GM19035 (cell line): ENCODE data around the gene NLRP10.
"Not testable (repeated sequence)": the region's sequence is repeated elsewhere in the genome, so short reads cannot be mapped to it uniquely, and the experiment has no call there.

Experiments used
- ATAC-seq: cut with Tn5 transposase; IDR thresholded peaks from one replicate; pipeline ENCODE4 v1.9.1; 2021; ENCODE audit not compliant: unreplicated experiment

The NLRP10 gene, protein sequence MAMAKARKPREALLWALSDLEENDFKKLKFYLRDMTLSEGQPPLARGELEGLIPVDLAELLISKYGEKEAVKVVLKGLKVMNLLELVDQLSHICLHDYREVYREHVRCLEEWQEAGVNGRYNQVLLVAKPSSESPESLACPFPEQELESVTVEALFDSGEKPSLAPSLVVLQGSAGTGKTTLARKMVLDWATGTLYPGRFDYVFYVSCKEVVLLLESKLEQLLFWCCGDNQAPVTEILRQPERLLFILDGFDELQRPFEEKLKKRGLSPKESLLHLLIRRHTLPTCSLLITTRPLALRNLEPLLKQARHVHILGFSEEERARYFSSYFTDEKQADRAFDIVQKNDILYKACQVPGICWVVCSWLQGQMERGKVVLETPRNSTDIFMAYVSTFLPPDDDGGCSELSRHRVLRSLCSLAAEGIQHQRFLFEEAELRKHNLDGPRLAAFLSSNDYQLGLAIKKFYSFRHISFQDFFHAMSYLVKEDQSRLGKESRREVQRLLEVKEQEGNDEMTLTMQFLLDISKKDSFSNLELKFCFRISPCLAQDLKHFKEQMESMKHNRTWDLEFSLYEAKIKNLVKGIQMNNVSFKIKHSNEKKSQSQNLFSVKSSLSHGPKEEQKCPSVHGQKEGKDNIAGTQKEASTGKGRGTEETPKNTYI

DNA sequence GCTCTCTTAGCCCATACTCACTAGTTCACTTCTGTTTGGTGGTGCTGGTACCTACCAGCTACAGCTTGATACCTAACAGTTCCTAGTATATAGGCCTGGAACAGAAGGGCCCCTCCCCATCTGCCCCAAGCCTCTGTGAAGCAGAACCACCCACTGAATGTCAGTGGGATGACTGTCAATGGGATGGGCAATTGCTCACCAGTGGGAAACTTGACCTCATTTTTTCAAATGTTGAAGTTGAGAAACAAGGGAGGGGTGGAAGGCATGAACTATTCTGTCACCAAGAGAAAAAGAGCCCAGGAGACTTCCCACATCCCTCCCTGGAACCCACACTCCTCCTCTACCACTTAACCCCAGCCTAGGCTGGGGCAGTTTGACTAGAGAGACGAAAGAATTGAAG is at the start of gene NLRP10:
Gene NLRP10 (minus strand): TSS at position 62 of the 400 bp plus-strand sequence. CDS start 1,952 bp downstream, outside the sequence.
- ATAC-seq: no peak

DNA sequence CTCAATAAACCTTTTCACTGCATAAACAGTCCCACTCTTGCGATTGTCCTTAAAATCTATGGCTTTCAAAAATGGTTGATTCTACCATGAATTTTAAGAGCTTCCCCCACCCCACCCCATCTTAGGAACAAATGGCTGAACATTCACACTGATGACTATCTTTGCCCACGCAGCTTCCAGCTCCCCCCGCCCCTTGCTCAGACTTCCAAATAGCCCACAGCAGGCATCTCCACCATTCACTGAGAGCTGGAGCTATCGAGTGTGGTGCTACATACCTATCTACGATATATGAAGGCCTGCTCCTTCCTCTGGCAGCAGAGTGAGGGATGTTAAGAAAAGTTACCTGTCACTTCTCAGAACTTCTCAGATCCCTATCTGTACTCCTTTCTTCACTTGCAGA is 48.6 kb upstream of the NLRP10 start:
- ATAC-seq: no peak

DNA sequence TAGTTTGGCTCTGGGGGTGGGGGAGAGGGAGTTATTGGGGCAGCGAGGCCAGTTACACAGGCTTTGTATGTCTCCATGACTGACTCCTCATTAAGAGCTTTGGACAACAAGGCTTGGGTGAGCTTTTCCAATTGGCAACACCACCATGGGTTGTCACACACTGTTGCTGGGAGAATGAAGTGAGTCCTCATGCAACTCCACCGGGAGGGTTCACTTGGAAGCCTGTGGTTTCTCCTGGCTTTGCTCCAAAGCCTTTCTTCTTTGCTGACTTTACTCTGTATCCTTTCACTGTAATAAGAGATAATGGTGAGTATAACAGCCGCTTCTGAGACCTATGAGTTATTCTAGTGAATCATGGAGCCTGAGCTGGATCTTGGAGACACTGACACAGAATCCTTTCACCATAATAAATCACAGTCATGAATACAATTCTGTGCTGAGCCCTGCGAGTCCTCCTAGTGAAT is 46.8 kb upstream of the NLRP10 start:
- ATAC-seq: no peak

DNA sequence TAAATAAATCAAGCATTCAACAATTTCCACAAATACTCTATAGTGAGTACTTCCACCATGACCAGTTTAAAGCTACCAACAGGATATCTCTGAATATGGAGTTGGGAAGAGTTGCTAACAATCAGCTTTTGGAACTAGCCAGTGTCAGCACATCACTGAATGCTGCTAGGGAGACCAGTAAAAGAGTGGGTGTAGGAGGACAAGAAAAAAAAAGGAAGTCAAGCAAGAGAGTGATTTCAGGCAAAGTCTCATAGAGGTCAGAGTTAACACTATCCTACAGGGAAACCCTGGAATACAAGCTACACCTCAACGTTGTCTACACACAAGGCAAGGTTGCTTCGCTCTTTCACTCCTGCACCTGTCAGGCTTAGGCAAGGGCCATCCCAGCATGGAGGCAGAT is 46.1 kb upstream of the NLRP10 start:
- ATAC-seq: no peak

DNA sequence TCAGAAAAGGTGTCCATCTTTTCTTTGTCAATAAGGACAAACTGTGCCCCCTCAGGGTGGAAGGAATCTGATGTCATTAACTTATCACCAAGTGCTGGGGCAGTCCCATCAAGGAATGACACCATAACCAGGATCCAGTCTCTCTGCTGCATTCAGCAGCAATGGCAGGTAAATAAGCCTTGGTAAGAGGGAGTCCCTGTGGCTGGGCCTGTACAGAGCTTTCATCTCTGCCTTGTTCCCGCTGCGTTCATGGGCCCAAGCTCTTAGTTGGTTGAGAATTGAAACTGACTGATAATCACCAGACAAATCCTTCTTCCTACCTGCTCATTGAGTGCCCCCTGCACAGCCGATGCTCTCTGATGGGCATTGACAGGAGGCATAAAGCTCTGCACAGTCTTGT is 44.6 kb upstream of the NLRP10 start:
- ATAC-seq: no peak

DNA sequence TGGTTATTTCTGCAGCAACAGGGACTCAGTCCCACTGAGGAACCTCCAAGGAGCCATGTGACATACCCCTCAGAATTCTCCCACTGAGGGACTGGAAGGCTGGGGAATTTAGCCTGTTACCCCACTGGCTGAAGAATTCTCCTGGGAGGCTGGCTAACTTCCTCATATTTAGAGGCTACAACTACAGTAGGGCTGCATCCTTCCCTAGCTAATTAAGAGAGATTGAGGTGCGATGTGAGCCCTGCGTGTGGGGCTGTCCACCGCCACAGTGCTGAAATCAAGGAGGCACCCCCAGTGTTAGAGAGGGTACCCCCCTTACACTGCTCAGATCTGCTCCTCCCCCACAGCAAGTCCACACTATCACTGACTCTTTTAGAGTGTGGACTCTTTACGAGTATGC is 43.0 kb upstream of the NLRP10 start:
- no peak for ATAC-seq

DNA sequence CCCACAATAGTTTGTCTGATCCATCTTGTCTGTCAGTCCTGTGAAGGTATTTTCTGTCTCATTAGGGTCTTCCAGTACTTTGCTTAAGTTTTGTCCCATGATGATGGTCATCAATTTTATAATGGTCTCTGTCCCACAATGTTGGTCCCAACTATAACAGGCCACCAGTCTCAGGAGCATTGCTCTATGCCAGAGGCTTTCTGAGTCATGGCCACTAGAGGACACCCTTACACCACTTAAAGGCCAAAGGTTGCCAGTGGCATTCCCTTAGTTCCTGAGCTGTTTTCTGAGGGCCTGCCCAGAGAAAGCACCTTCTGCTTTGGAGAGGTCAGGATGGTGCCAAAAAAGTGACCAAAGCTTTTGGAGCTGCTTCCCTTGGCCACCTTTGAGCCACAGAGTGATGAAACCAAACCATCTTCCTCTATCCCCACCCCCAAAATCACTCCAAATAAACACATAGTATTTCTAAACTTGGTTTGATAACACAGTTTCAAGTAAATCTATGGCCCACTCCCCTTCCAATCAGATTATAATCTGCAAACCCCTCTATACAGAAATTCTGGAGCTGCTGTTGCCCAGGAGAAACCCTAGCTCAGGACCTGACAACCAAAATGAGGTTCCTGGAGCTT is 41.2 kb upstream of the NLRP10 start:
- ATAC-seq: peak; percentile 82

DNA sequence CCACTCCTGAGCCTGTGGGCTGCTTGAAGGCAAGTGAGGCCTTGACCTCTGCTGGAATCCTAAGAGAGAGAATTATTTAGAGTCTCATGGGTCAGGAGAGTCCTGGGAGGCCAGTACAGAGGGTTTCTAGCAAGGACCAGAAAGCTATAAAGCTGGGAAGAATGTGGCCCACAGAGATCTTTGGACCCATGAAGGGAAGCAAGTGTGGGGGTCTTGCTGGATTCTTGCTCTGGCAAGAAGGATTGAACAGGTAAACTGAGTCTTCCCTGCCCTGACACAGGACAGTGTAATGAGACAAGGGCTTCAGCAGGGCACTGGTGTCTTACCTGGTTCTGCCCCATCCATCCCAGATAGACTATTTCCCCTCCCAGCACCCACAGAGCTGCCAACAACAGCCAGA is 40.3 kb upstream of the NLRP10 start:
- no peak for ATAC-seq

DNA sequence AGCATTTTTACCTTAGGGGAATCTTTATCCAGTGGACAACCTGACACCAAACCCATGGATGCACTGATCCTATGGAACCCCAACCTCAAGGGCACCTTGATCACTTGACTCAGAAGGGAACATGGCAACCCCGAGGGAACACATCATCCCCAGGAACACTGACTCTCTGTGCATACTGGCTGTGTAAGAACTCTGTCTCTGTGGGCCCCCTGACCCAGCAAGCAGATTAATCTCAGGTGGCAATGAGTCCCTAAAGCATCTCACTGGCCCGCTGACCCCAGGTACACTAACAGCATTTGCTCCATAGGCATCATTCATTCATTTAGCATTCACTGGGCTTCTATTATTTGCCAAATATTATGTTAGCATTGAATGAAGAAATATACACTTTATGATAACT is 38.8 kb upstream of the NLRP10 start:
- ATAC-seq: no peak

DNA sequence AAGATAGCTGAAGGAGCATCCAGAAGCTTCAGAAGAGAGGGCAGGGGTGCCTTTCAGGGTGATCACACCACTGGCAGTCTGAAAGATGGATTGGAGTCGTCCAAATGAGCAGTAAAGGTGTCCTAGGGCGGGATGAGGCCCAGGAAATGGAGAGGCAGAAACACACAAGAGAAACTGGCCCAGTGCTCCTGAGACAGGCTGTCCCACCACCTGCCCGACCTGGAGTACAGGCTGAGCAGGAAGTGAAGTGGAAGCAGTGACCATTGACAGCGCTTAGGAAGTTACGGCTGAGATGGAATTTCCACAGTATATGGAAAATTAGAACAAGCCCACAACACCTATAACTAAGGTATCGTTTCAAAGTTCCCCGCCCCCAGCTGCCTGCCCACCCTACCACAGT is 37.9 kb upstream of the NLRP10 start:
- ATAC-seq: no peak

DNA sequence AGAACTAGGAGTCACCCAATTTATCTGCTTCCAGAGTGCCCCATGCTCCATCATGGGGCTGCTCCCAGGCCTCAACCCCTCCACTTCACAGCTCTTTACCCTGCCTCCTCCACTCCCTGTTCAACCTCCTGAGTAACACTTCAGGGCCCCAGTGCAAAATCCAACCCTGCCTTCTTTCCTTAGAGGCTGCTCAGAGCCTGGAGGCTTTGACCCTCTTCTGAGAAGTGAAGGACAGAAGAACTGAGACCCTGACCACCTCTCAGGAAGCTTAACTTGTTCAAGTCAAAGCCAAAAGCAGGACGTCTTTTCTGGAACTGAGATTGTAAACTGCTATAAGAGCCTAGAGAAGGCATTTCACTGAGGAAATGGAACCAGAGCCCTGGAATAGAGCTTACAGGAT is 37.4 kb upstream of the NLRP10 start:
- no peak for ATAC-seq

DNA sequence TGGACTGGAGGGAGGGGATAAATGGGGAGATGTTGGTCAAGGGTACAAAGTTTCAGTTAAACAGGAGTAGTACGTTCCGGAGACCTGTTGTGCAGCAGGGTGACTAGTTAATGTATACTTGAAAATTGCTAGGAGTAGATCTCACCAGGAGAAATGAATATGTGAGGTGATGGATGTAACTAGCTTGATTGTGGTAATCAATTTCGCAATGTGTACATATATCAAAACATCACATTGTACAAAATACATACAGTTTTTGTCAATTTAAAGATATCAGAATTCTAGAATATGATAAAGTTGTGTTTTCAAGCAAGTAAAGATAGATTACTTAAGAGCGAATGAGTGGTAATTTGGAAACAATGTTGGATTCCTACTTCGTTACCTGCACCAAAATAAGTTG is 35.1 kb upstream of the NLRP10 start:
- ATAC-seq: no peak

DNA sequence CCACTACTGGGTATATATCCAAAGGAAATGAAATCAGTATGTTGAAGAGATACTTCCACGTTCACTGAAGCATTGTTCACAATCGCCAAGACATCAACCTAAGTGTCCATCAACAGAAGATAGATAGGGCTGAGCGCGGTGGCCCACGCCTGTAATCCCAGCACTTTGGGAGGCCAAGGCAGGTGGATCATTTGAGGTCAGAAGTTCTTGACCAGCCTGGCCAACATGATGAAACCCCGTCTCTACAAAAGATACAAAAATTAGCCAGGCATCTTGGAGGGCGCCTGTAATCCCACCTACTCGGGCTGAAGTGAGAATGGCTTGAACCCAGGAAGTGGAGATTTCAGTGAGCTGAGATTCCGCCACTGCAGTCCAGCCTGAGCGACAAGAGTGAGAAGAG is 34.5 kb upstream of the NLRP10 start:
- ATAC-seq: no peak

DNA sequence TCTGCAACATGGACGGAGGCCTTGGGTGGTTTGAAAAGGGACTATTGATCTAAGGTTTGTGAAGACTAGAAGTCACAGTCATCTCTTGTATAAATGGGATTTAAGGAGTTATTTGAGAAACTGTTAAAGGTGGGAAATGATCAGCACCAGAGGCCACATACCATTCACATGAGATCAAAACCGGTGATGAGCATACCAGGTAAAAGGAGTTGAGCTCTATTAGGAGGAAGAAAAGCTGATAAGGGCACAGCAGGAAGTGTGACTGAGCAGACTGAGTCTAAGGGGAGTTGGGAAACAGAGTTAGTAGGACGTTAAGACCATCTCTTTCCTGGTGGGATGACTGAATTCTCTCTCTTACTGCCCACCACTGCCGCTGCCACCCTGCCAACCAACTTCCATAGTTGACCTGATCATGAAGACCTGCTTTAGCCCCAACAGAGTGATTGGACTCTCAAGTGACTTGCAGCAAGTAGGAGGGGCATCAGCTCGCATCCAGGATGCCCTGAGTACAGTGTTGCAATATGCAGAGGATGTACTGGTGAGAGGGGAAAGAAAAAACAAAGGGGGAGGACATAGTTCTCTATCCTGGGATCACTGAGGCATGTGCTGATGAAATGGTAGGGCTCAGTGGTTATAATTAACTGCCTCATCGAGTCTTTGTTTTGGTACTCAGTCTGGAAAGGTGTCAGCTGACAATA is 29.5 kb upstream of the NLRP10 start:
- ATAC-seq: no peak

DNA sequence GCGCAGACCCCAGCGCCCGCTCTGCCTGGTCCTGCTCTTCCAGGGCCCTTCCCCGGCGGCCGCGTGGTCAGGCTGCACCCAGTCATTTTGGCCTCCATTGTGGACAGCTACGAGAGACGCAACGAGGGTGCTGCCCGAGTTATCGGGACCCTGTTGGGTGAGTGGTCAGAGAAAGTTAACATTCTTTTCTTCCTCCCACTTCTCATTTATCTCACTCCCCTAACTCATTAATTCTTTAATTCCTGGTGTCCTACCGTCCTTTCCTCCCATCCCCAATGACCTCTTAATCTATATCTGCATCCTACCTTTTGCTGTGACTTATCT is 22.3 kb upstream of the NLRP10 start:
- not testable (repeated sequence) for ATAC-seq

DNA sequence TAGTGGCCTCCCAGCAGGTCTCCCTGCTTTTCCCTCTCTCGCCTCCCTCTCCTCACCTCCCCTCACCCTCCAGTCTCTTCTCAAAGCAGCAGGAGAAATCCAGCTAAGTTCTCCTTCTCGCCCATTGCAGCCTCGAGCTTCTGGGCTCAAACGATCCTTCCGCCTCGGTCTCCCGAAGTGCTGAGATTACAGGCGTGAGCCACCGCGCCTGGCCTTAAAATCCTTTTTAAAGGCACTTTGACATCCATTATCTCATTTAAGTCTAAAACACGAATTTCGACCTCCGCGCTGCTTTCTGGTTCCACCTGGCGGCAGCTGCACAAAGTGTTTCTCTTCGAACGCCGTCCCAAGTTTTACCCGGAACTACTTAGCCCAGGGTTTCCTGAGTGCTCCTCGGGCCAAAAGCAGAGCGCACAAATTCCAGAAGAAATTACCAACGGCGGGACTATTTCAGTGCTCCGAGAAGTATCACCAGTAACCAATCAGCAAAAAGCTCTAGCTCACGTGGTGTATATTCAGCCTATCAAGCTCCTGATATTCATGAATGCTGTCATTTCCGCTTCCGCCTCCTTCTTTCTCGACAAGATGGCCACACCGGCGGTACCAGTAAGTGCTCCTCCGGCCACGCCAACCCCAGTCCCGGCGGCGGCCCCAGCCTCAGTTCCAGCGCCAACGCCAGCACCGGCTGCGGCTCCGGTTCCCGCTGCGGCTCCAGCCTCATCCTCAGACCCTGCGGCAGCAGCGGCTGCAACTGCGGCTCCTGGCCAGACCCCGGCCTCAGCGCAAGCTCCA is 21.7 kb upstream of the NLRP10 start, which contains the start of gene EIF3F:
Gene EIF3F (plus strand): TSS at position 570 of the 792 bp plus-strand sequence. CDS start 16 bp downstream, at position 586.
- ATAC-seq: peak; percentile 98

DNA sequence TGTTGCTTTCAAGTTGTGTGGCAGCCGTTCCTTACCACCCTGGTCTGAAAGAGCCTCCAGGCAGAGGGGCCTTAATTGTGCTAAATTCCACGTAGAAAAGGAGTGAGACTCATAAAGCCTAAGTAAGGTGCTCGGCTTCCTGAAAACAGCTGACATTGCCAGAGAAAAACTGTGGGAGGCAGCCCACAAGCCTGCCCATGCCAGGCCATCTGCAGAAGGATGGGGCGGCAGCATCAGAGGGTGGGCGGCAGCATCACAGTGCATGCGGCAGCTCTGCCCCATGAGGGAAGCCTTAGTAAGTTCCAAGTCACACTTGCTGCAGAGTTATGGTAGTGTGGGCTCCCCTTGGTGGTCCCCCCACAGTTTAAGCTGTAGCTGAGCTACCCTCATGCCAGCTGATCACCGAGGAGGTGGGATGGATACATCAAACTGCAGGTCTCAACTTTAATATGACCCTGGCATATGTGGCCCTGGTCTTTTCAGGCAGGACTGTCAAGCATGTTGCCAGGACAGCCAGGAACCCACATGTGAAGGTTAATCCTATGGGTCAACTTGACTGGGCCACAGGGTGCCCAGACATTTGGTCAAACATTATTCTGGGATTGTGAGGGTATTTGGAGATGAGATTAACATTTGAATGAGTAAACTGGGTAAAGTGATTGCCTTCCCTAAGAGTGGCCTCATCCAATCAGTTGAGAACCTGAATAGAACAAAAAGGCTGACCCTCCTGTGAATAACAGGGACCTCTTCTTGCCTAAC is 18.8 kb upstream of the NLRP10 start:
- no peak for ATAC-seq

DNA sequence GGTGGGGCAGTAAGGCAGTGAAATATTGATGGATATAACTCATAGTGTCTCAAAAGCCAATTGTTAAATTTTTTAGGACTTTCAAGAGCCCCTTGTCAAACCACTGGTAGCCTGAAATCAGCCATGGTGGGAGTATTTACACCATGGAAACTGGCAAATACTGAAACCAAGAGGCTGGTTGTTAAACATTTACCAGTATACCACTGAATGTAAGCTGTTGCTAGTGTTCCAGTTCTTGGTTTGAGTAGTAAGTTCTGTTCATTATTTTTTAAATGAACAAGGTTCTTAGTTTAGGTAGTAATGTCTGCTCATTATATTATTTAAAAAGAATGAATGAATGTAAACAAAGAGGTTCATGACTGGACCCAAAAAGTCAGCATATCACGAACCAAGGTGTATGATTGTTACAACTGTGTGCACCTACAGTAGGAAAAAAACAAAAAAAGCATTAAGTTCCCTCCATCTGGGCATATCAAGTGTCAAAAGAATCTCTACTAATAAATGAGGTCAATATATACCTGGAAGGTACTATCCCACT is 17.4 kb upstream of the NLRP10 start:
- no peak for ATAC-seq

DNA sequence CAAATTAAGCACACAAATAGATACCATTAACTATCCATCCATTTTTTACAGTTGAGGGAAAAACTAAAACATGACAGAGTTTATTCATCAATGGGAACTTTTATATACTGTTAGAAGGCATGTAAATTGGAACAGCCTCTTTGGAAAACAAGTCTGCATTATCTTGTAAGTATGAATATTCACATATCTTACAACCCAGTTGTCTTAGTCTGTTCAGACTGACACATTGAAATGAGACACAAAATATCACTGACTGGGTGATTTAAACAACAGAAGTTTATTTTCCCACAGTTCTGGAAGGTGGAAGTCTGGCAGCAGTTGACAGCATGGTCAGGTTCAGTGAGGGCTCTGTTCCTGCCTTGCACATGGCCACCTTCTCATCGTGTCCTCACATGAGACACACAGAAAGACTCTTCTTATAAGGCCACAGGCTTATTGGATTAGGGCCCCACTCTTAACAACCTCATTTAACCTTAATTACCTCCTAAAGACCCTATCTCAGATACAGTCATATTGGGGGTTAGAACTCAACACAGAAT is 16.4 kb upstream of the NLRP10 start:
- no peak for ATAC-seq
